Measurements from ENCODE around the gene DRG2.
A peak's percentile ranks its signal among the peaks of the same experiment; 100 is the strongest.

Gene DRG2

GRCh38 chr17:18141210-18141803 is 53.6 kb downstream of the DRG2 start:
- no peaks in the 10 kb centered on the region for H3K9me3 ChIP-seq (ENCODE audit: insufficient read depth, low read length)
- H3F3A ChIP-seq (ENCODE audit: insufficient read depth): no peaks in the 10 kb centered on the region
- TF ChIP-seq EZH2phosphoT487 (conservative IDR thresholded peaks at IDR 0.05; ENCODE audit: low read length): no peak
- TF ChIP-seq, protein P1, sequence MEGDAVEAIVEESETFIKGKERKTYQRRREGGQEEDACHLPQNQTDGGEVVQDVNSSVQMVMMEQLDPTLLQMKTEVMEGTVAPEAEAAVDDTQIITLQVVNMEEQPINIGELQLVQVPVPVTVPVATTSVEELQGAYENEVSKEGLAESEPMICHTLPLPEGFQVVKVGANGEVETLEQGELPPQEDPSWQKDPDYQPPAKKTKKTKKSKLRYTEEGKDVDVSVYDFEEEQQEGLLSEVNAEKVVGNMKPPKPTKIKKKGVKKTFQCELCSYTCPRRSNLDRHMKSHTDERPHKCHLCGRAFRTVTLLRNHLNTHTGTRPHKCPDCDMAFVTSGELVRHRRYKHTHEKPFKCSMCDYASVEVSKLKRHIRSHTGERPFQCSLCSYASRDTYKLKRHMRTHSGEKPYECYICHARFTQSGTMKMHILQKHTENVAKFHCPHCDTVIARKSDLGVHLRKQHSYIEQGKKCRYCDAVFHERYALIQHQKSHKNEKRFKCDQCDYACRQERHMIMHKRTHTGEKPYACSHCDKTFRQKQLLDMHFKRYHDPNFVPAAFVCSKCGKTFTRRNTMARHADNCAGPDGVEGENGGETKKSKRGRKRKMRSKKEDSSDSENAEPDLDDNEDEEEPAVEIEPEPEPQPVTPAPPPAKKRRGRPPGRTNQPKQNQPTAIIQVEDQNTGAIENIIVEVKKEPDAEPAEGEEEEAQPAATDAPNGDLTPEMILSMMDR (IDR thresholded peaks at IDR 0.05; ENCODE audit: insufficient read depth, low read length, poor library complexity, severe bottlenecking): peak; percentile 63
- H3K27ac ChIP-seq (ENCODE audit: low read depth, low read length): no peak overlapping the region
- no peaks in the 10 kb centered on the region for H3K27me3 ChIP-seq (ENCODE audit: low read length)
- no peak overlapping the region for H3K9ac ChIP-seq (ENCODE audit: low read length)
- H3K4me3 ChIP-seq (ENCODE audit: insufficient read depth, low read length, poor library complexity, severe bottlenecking): no peak overlapping the region
- no peaks in the 10 kb centered on the region for H3K36me3 ChIP-seq (ENCODE audit: low read length)
- H3K79me2 ChIP-seq (ENCODE audit: insufficient read depth, low read length): no peaks in the 10 kb centered on the region
- no peaks in the 10 kb centered on the region for H4K20me1 ChIP-seq (ENCODE audit: low read depth, low read length)
- H3K9me2 ChIP-seq (replicated peaks; ENCODE audit: insufficient read depth, low read length): no peaks in the 10 kb centered on the region
- no peak overlapping the region for H2AFZ ChIP-seq (ENCODE audit: low read depth, low read length, severe bottlenecking)
- no peak overlapping the region for H3K4me2 ChIP-seq (ENCODE audit: low read depth, low read length, poor library complexity, severe bottlenecking)

GRCh38 chr17:18142417-18142816 is 54.7 kb downstream of the DRG2 start:
- H3K4me3 ChIP-seq (ENCODE audit: insufficient read depth, low read length, poor library complexity, severe bottlenecking): no peak overlapping the region
- no peaks in the 10 kb centered on the region for H4K20me1 ChIP-seq (ENCODE audit: low read depth, low read length)
- H3K79me2 ChIP-seq (ENCODE audit: insufficient read depth, low read length): no peaks in the 10 kb centered on the region
- H2AFZ ChIP-seq (ENCODE audit: low read depth, low read length, severe bottlenecking): no peak overlapping the region
- H3K9ac ChIP-seq (ENCODE audit: low read length): no peak overlapping the region
- no peaks in the 10 kb centered on the region for H3F3A ChIP-seq (ENCODE audit: insufficient read depth)
- no peaks in the 10 kb centered on the region for H3K9me2 ChIP-seq (replicated peaks; ENCODE audit: insufficient read depth, low read length)
- no peak overlapping the region for H3K4me2 ChIP-seq (ENCODE audit: low read depth, low read length, poor library complexity, severe bottlenecking)
- H3K9me3 ChIP-seq (ENCODE audit: insufficient read depth, low read length): no peaks in the 10 kb centered on the region
- no peaks in the 10 kb centered on the region for H3K27me3 ChIP-seq (ENCODE audit: low read length)
- no peaks in the 10 kb centered on the region for H3K36me3 ChIP-seq (ENCODE audit: low read length)
- no peak for TF ChIP-seq EZH2phosphoT487 (conservative IDR thresholded peaks at IDR 0.05; ENCODE audit: low read length)
- TF ChIP-seq, protein P1 (IDR thresholded peaks at IDR 0.05; ENCODE audit: insufficient read depth, low read length, poor library complexity, severe bottlenecking): no peak
- no peak overlapping the region for H3K27ac ChIP-seq (ENCODE audit: low read depth, low read length)

GRCh38 chr17:18143044-18143936 is 55.5 kb downstream of the DRG2 start:
- H3K27ac ChIP-seq (ENCODE audit: low read depth, low read length): no peak overlapping the region

More at GRCh38 chr17:18143044-18143936, 55.5 kb downstream of the DRG2 start:
- no peaks in the 10 kb centered on the region for H3F3A ChIP-seq (ENCODE audit: insufficient read depth)
- no peaks in the 10 kb centered on the region for H3K9me3 ChIP-seq (ENCODE audit: insufficient read depth, low read length)
- H4K20me1 ChIP-seq (ENCODE audit: low read depth, low read length): no peaks in the 10 kb centered on the region
- H3K27me3 ChIP-seq (ENCODE audit: low read length): no peaks in the 10 kb centered on the region
- H2AFZ ChIP-seq (ENCODE audit: low read depth, low read length, severe bottlenecking): no peak overlapping the region
- no peak overlapping the region for H3K9ac ChIP-seq (ENCODE audit: low read length)
- no peaks in the 10 kb centered on the region for H3K36me3 ChIP-seq (ENCODE audit: low read length)
- H3K9me2 ChIP-seq (replicated peaks; ENCODE audit: insufficient read depth, low read length): no peaks in the 10 kb centered on the region
- H3K4me3 ChIP-seq (ENCODE audit: insufficient read depth, low read length, poor library complexity, severe bottlenecking): no peak overlapping the region
- H3K79me2 ChIP-seq (ENCODE audit: insufficient read depth, low read length): no peaks in the 10 kb centered on the region
- no peak overlapping the region for H3K4me2 ChIP-seq (ENCODE audit: low read depth, low read length, poor library complexity, severe bottlenecking)
- no peak for TF ChIP-seq EZH2phosphoT487 (conservative IDR thresholded peaks at IDR 0.05; ENCODE audit: low read length)
- TF ChIP-seq, protein P1 (IDR thresholded peaks at IDR 0.05; ENCODE audit: insufficient read depth, low read length, poor library complexity, severe bottlenecking): no peak

Data from SU-DHL-6 (cell line).